ENCODE results near the gene CELSR1.

Gene CELSR1

DNA sequence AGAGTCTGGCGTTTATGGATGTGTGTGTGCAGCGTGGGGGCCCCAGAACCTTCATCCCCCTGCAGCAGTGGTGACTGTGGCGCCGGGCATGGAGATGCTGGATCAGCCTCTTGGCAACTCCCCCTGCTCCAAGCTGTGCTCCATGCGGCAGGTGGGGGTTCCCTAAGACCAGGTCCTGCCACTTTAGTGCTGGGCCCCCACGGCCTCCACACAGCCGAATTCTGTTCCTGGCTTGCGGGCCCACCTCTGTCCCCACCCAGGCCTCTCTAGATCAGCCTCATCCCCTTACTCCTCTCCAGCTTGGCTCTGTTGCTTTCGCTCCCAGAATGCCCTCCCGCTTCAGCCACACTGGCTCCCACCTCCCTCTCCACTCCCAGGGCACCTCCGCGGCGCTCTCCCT lies 142.3 kb downstream of the CELSR1 start:
- no peak for TF ChIP-seq EZH2 (optimal IDR thresholded peaks at IDR 0.05; ENCODE audit: low read depth, low read length)
- no peak for TF ChIP-seq EZH2phosphoT487 (IDR thresholded peaks at IDR 0.05; ENCODE audit: low read length)

GRCh38 chr22:46394622-46395021 lies 142.8 kb downstream of the CELSR1 start:
- Histone ChIP-seq H3K36me3 (replicated peaks; ENCODE audit: insufficient read depth, low read length) (no peaks in the 10 kb centered on the region), H3K4me1 (ENCODE audit: low read length) (peaks cover 6% of the 10 kb centered on the region; the same call in 1 of the 2 replicates), H3K27ac (ENCODE audit: low read length) (no peak overlapping the region), H3K4me2 (ENCODE audit: low read depth, low read length) (no peak overlapping the region), H3K27me3 (replicated peaks; ENCODE audit: insufficient read depth, low read length) (peaks cover 21% of the 10 kb centered on the region), H3K9ac (ENCODE audit: low read length) (no peak overlapping the region), H3K4me3 (ENCODE audit: low read length) (no peak overlapping the region), H2AFZ (ENCODE audit: low read length) (no peak overlapping the region), H3K9me3 (replicated peaks; ENCODE audit: insufficient read depth, low read length) (no peaks in the 10 kb centered on the region), H4K20me1 (ENCODE audit: insufficient read depth, low read length) (no peaks in the 10 kb centered on the region), H3K79me2 (ENCODE audit: low read length) (no peaks in the 10 kb centered on the region), H3F3A (ENCODE audit: insufficient read depth, low read length) (no peaks in the 10 kb centered on the region), H3K9me2 (replicated peaks; ENCODE audit: insufficient read depth, low read length) (no peaks in the 10 kb centered on the region)
- no peak for TF ChIP-seq EZH2phosphoT487 (IDR thresholded peaks at IDR 0.05; ENCODE audit: low read length)
- TF ChIP-seq, protein P1, sequence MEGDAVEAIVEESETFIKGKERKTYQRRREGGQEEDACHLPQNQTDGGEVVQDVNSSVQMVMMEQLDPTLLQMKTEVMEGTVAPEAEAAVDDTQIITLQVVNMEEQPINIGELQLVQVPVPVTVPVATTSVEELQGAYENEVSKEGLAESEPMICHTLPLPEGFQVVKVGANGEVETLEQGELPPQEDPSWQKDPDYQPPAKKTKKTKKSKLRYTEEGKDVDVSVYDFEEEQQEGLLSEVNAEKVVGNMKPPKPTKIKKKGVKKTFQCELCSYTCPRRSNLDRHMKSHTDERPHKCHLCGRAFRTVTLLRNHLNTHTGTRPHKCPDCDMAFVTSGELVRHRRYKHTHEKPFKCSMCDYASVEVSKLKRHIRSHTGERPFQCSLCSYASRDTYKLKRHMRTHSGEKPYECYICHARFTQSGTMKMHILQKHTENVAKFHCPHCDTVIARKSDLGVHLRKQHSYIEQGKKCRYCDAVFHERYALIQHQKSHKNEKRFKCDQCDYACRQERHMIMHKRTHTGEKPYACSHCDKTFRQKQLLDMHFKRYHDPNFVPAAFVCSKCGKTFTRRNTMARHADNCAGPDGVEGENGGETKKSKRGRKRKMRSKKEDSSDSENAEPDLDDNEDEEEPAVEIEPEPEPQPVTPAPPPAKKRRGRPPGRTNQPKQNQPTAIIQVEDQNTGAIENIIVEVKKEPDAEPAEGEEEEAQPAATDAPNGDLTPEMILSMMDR (IDR thresholded peaks at IDR 0.05; ENCODE audit: low read length) = no peak
- no peak for TF ChIP-seq EZH2 (optimal IDR thresholded peaks at IDR 0.05; ENCODE audit: low read depth, low read length)
- DNase-seq = no peak

More for the DNA sequence above, 142.3 kb downstream of the CELSR1 start:
- Histone ChIP-seq H3F3A (ENCODE audit: insufficient read depth, low read length) (no peaks in the 10 kb centered on the region), H3K9me2 (replicated peaks; ENCODE audit: insufficient read depth, low read length) (no peaks in the 10 kb centered on the region), H2AFZ (ENCODE audit: low read length) (no peak overlapping the region), H3K27me3 (replicated peaks; ENCODE audit: insufficient read depth, low read length) (peaks cover 16% of the 10 kb centered on the region), H3K9ac (ENCODE audit: low read length) (no peak overlapping the region), H3K27ac (ENCODE audit: low read length) (no peak overlapping the region), H3K36me3 (replicated peaks; ENCODE audit: insufficient read depth, low read length) (no peaks in the 10 kb centered on the region), H3K4me1 (ENCODE audit: low read length) (peaks cover 6% of the 10 kb centered on the region; the same call in 1 of the 2 replicates), H3K4me3 (ENCODE audit: low read length) (no peak overlapping the region), H3K79me2 (ENCODE audit: low read length) (no peaks in the 10 kb centered on the region), H4K20me1 (ENCODE audit: insufficient read depth, low read length) (no peaks in the 10 kb centered on the region), H3K9me3 (replicated peaks; ENCODE audit: insufficient read depth, low read length) (no peaks in the 10 kb centered on the region), H3K4me2 (ENCODE audit: low read depth, low read length) (no peak overlapping the region)
- DNase-seq = no peak

DNA sequence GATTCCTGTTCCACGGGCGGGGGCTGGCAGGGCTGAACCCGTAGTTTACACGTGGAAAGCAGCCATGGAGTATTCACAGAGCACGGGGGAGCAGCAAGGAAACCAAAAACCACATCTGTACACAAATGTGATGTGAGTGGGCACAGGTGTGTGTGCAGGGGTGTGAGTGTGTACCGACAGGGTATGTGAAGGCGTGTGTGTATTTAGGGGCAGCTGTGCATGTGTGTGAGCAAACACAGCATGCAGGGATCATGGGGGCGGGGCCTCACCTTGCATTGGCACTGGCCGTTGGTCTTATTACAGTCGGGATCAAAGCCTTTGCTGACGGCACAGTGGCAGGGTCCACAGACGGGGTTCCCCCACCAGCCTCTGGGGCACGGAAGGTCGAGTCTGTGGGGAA lies 143.5 kb downstream of the CELSR1 start:
- Histone ChIP-seq H3K27me3 (replicated peaks; ENCODE audit: insufficient read depth, low read length) (peaks cover 29% of the 10 kb centered on the region), H3K4me2 (ENCODE audit: low read depth, low read length) (no peak overlapping the region)
- no peak for DNase-seq

More for the DNA sequence above, 143.5 kb downstream of the CELSR1 start:
- Histone ChIP-seq H3K4me1 (ENCODE audit: low read length) (peaks cover 3% of the 10 kb centered on the region; the same call in 1 of the 2 replicates), H3K27ac (ENCODE audit: low read length) (no peak overlapping the region), H3K9me2 (replicated peaks; ENCODE audit: insufficient read depth, low read length) (no peaks in the 10 kb centered on the region), H4K20me1 (ENCODE audit: insufficient read depth, low read length) (no peaks in the 10 kb centered on the region), H3K4me3 (ENCODE audit: low read length) (no peak overlapping the region), H3K79me2 (ENCODE audit: low read length) (no peaks in the 10 kb centered on the region), H2AFZ (ENCODE audit: low read length) (no peak overlapping the region), H3K36me3 (replicated peaks; ENCODE audit: insufficient read depth, low read length) (no peaks in the 10 kb centered on the region), H3K9me3 (replicated peaks; ENCODE audit: insufficient read depth, low read length) (no peaks in the 10 kb centered on the region), H3F3A (ENCODE audit: insufficient read depth, low read length) (no peaks in the 10 kb centered on the region), H3K9ac (ENCODE audit: low read length) (no peak overlapping the region)
- TF ChIP-seq, protein P1 (IDR thresholded peaks at IDR 0.05; ENCODE audit: low read length) = no peak
- TF ChIP-seq EZH2 (optimal IDR thresholded peaks at IDR 0.05; ENCODE audit: low read depth, low read length) = no peak
- no peak for TF ChIP-seq EZH2phosphoT487 (IDR thresholded peaks at IDR 0.05; ENCODE audit: low read length)
